ENCODE results near the gene NFATC2.

NFATC2 gene

GRCh38 chr20:51412951-51413481, 129.5 kb downstream of the NFATC2 start:
- no peak for DNase-seq (ENCODE audit: low read depth)

DNA sequence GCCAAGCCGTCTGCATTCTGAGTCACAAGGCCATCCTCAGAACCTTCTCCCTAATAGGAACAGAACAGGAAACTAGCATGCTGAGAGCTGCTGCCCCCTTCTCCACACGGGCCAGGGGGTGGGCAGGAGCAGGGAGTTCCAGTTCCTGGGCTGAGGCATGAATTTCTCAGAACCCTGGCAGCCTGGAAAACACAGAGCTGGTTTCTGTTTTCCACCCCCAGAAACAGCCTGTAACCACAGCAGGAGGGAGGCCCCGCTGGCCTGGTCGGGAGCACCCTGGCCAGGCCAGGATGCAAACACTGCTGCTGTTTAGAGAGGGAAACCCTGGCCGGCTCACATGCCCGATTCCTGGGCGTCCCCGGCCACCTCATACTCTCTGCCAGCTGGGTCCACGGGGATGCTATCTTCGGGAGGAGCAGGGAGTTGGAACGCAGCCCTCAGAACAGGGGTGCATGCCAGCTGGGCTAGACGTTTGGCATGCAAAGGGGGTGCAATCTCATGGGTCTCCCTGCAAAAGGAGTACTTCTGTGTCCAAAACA, 130.1 kb downstream of the NFATC2 start:
- no peak for DNase-seq (ENCODE audit: low read depth)

- no peak for DNase-seq (ENCODE audit: low read depth)
These were observed 130.6 kb downstream of the NFATC2 start for GRCh38 chr20:51411870-51412269.

DNA sequence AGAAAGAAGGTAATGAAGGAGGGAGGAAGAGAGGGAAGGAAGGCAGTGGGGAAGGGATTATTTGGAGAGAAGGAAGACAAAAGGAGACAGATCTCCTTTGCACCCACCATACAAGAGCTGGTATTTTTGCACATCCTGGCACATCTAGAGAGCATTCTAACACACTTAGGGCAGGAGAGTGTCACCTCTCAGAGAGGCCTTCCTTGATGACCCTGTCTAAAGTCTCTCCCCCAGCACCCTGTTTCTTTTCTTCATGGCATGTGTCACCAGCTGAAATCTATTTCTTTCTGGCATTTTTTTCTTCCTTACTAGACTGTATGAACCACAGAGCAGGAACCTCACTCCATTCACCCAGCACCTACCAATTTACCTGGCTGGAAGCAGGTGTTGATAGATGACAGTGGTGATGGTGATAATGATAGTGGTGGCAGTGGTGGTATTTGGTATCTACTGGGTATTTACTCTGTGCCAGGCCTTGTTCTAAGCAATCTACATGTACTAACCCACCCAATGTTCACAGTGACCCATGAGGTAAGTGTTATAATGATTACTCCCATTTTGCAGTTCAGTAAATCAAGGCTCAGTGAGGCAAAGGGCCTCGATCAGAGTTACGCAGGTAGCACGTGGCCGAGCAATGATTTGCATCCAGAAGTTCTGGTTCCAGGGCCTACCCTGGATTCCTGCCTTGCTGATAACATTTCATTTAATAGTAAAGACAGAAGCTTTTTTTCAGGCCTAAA, 131.8 kb downstream of the NFATC2 start:
- DNase-seq (ENCODE audit: low read depth): no peak

- DNase-seq (ENCODE audit: low read depth): no peak
These were observed 133.2 kb downstream of the NFATC2 start for GRCh38 chr20:51409192-51409880.

GRCh38 chr20:51404297-51405060, 138.0 kb downstream of the NFATC2 start:
- no peak for DNase-seq (ENCODE audit: low read depth)

DNA sequence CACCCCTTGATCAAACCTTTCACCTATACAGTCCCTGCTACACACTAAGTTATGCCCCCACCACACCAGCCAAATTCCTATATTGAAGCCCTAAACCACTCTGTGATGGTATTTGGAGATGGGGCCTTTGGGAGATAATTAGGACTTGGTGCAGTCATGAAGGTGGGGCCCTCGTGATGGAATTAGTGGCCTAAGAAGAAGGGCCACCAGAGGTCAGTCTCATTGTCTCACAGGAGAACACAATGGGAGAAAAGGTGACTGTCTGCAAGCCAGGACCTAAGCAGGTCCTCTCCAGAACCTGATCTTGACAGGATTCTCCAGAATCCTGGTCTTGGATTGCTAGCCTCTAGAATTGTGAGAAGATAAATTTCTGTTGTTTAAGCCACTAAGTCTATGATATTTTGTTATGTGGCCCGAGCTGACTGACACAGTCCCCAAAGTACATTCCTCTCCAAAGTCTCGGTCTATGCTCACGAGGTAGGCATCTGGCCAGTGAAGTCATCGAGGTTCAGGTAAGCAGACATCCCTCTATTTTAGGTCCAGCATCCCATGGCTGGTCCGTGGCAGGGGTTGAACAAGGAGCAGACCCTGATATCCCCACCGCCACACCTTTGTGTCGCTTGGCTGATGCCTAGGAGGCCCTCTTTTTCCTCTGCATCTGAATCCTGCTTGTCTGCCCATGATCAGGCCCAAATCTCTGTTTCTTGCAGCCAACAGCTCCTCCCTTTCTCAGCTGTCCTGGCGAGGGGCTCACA, 138.9 kb downstream of the NFATC2 start:
- DNase-seq (ENCODE audit: low read depth): no peak

DNA sequence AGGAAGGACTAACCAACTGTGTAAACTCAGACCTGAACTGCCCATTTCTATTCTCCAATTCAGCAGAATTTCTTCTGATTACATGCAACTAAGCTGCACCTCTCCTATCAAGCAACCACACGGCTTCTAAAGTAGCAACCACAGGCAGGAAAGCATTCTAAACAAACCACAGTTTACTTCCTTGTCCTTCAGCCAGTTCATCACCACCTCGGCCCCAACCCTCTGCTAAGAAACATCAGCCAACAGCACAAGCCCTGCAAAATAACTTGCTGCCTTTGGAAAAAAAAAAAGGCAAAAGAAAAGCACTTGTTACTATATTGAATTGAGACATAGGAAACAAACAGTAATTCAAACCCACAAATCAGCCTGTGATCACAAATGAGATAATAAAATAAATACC, 140.3 kb downstream of the NFATC2 start:
- peak; percentile 56 for DNase-seq (ENCODE audit: low read depth)

GRCh38 chr20:51401496-51401895, 141.0 kb downstream of the NFATC2 start:
- DNase-seq (ENCODE audit: low read depth): no peak

DNA sequence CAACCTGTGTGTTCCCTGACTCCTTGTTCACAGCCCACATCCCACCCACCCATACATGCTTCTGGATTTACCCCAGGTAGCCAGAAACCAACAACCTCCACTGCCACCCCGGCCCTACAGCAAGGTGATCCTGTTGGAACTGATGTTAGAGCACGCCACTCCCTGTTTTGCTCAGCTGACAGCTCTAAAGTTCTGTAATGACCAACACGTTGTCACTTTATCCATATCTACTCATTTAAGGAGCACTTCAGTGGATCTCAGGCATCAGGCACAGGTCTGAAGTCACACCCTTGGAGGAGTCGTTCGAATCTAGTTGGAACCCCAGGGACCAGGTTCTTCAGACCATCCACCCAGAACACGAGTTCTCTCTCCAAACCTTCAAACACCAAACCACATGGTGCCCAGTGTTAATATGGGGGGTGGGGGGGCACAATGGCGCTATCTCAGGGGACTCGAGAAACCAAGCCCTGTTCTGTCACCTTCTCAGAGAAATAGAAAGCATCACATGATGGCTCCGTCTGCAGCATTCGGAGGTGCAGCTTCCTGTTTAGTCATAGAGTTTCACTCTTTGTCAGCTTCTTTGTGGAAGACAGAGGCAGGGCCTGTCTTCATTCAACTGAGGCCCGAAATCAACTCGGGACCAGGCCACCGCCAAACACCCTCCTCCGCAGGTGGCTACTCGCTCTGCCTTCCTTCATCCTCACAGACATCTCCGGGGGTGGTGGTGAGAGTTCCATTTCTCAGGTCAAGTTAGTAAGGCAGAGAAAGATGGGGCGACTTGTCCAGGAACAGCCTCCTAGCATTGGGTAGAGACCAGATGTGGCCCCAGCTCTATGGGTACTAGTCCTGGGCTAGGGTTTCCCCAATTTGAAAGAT, 142.2 kb downstream of the NFATC2 start:
- DNase-seq (ENCODE audit: low read depth): no peak

- no peak for DNase-seq (ENCODE audit: low read depth)
These were observed 143.3 kb downstream of the NFATC2 start for GRCh38 chr20:51399006-51399890.

DNA sequence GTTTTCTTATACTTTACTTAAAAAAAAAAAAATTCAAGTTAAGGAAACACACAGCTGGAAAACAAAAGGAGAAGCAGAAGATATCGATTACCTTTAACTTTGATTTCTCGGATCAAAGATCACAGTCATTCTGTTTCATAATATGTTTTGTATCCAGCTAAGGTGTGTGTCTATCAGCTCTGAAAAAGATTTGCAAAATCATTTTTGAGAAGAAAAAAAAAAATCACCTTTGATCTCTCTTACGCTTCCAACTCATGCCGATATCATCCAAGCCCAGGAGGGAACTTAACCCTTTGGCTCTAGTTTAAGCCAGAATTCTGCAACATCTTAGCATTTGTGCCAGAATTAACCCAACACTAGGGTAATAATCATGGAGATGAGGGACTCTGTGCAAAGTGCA, 144.0 kb downstream of the NFATC2 start:
- DNase-seq (ENCODE audit: low read depth): no peak

GRCh38 chr20:51398083-51398482, 144.4 kb downstream of the NFATC2 start:
- DNase-seq (ENCODE audit: low read depth): no peak

- DNase-seq (ENCODE audit: low read depth): no peak
These were observed 145.4 kb downstream of the NFATC2 start for GRCh38 chr20:51397137-51397536.

DNA sequence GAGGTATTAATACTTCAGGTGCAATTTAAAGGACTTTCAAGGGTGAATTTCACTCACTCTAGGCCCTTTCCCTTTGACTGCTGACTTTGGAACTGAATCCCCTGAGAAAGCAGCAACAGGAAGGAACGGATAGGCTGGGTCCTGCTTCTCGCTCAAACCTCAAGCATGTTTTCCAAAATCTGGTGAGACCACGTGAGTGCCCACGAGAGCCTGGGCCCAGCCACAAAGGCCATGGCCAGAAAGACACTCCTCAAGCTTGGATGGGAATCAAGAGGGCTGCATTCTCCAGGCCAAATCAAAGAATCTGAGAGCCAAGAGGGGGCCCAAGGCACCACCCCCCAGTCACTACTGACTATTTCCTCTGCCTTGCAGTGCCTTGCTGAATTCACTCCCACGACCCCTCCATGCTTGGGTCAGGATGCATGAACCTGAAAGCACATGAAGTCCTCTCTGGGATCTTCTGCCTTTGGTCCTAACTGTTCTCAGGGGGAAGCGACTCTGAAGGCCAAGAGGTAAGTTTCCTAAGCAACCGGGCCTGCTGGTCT, 146.1 kb downstream of the NFATC2 start:
- DNase-seq (ENCODE audit: low read depth): no peak

DNA sequence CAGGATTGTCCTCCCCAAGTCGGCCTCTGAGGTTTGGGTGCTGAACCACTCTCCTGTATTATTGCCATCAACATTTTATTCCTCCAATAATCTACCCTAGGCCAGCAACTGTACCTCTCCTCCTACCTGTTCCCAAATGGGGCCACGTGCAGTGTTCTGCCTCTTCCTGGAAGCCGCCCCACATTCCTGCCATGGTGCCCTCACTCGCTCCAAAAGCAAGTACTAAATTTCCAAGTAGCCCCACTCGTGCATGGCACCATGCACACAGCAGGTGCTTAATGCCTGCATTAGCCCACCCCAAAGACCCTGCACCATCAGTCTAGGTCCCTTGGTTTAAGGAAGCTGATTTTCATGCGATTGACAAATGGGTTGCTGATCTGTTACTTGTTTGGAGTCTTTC, 147.8 kb downstream of the NFATC2 start:
- DNase-seq (ENCODE audit: low read depth): no peak

DNA sequence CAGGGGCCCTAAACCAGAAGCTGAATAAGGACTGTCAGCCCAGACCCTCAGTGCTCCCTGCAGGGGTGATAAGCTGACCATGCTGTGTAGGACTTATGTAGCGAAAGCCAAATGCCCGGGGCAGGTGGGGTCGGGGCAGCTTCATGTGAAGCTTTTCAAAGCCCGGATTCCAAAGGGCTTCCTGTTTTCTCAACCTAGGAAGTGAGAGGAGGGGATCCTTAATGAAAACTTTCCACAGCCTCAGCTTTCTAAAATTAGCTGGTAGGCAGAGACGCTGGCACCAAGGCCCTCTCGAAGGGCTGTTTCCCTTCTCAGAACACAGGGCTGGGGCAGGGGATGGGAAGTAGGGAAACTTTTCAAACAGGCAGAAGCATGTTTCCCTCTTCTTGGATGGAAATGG, 148.9 kb downstream of the NFATC2 start:
- no peak for DNase-seq (ENCODE audit: low read depth)

- DNase-seq (ENCODE audit: low read depth): no peak
These were observed 149.8 kb downstream of the NFATC2 start for GRCh38 chr20:51392614-51393186.

- no peak for DNase-seq (ENCODE audit: low read depth)
These were observed 150.6 kb downstream of the NFATC2 start for GRCh38 chr20:51391926-51392325.
